Fibroblast of skin of scalp (primary cell): ENCODE data around the gene TRIM59.
"Not testable (repeated sequence)": the region's sequence is repeated elsewhere in the genome, so short reads cannot be mapped to it uniquely, and the experiment has no call there.

ENCODE experiments used
- DNase-seq: peaks from one replicate; pipeline ENCODE4 v3.0.0-alpha.2; 2013

TRIM59 gene

DNA sequence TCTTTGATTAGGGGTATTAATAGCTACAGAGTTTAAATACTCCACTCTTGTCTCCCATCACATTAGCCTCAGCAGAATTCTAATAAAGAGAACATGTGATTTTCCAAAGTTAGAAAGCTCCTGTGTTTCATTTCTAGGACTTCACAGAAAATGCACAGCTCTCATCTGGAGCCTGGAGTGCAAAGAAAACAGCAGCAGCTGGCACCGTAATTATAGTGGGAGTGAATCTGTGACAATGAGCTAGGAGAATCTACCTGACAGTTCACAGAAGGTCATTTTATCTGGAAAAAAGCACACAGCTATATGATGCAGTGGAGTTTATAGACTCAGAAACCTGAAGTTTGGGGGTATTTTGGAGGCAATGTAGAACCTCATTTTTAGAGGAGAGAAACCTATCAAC, 5.4 kb upstream of the TRIM59 start:
- no peak for DNase-seq

GRCh38 chr3:160452251-160452650, 2.7 kb upstream of the TRIM59 start:
- not testable (repeated sequence) for DNase-seq

GRCh38 chr3:160451602-160452001, 2.0 kb upstream of the TRIM59 start:
- DNase-seq = peak; percentile 43

- DNase-seq = peak; percentile 97
Observed at GRCh38 chr3:160450846-160451245, 1.3 kb upstream of the TRIM59 start.

GRCh38 chr3:160448845-160449635, 546 bp downstream of the TRIM59 start:
- DNase-seq = no peak

- peak; percentile 53 for DNase-seq
Observed at GRCh38 chr3:160447544-160447943, 2.0 kb downstream of the TRIM59 start.

DNA sequence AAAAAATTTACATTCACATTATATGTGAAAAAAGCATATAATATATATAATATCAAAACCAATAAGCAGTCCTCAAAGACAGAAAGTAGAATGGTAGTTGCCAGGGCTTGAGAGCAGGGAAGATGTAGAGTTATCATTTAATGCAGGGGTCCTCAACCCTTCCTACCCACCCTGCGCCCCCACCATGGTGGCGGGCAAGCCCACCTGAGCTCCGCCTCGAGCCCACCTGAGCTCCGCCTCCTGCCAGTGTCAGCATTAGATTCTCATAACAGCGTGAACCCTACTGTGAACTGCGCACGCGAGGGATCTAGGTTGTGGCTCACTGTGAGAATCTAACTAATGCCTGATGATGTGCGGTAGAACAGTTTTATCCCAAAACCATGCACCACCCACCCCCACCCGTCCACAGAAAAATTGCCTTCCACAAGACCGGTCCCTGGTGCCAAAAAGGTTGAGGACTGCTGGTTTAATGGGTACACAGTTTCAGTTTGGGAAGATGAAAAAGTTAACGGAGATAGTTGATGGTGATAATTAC, 3.0 kb downstream of the TRIM59 start:
- no peak for DNase-seq

- no peak for DNase-seq
Observed at GRCh38 chr3:160445854-160446253, 3.7 kb downstream of the TRIM59 start.

GRCh38 chr3:160444411-160444810, 5.2 kb downstream of the TRIM59 start:
- no peak for DNase-seq

DNA sequence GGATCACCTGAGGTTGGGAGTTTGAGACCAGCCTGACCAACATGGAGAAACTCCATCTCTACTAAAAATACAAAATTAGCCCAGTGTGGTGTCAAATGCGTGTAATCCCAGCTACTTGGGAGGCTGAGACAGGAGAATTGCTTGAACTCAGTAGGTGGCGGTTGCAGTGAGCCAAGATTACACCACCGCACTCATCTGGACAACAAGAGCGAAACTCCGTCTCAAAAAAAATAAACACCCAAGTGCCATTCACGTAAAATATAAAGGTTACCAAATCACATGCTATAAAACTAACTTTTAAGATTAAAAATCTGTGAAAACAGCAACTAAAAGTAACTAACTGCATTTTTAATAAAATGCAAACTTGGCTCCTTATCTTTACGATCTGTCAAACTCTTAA, 8.9 kb downstream of the TRIM59 start:
- no peak for DNase-seq

DNA sequence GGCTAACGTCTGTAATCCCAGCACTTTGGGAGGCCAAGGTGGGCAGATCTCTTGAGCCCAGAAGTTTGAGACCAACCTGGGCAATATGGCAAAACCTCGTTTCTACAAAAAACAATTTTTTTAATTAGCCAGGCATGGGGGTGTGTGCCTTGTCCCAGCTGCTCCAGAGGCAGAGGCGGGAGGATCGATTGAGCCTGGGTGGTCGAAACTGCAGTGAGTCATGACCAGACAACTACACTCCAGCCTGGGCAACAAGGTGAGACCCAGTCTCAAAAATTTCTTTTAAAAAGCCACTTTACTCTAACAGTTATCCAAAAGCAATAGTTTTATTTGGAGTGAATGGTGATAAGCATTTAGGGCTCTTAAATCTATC, 12.5 kb downstream of the TRIM59 start:
- DNase-seq = no peak

- DNase-seq = no peak
Observed at GRCh38 chr3:160435747-160436146, 13.8 kb downstream of the TRIM59 start.

DNA sequence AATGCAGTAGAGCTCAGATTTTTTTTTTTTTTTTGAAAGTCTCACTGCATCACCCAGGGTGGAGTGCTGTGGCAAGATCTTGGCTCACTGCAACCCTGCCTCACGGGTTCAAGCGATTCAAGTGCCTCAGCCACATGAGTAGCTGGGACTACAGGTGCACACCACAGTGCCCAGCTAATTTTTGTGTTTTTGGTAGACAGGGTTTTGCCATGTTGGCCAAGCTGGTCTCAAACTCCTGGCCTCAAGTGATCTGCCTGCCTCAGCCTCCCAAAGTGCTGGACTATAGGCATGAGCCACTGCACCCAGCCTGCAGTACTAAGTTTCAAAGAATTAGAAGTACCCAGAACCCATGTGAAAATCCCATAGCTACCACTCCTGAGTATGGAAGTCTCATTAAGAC, 14.5 kb downstream of the TRIM59 start:
- no peak for DNase-seq

- DNase-seq = peak; percentile 52
Observed at GRCh38 chr3:160434071-160434470, 15.5 kb downstream of the TRIM59 start.

DNA sequence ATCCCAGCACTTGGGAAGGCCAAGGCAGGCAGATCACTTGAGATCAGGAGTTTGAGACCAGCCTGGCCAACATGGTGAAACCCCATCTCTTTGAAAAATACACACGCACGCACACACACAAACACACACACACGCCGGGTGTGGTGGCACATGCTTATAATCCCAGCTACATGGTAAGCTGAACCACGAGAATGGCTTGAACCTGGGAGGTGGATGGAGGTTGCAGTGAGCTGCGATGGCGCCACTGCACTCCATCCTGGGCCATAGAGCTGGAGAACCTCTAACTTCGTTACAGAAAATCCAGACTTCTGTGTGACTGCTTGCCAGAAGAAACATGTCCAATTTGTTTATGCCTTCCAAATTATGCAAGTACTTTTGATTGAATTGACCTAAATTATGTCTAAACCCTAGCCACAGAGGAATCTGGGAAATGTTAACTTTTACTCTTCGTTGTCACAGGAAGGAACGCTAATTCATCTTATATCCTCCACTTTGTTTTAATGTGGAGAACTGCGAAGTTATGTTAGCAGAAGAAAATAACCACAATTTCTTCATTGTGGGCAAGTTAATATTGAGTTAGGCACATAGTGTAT, 21.7 kb downstream of the TRIM59 start:
- DNase-seq = no peak

DNA sequence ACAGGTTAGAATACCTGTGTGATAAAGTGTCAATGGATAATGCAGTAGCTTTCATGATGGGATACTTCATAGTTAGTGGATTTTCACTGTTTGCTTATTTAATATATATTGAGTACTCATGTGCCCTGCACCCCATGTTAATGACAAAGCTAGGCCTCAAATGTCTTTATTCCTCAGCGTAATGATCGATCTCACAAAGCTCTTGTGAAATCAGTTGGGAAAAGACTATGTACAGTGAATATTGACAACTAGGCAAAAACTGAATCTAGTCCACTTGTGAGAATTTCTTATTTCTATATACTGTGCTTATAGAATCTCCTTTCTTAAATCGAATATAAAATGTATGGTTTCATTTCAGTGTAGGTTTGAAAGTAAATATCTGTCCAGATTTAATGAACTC, 32.3 kb downstream of the TRIM59 start:
- DNase-seq = no peak

DNA sequence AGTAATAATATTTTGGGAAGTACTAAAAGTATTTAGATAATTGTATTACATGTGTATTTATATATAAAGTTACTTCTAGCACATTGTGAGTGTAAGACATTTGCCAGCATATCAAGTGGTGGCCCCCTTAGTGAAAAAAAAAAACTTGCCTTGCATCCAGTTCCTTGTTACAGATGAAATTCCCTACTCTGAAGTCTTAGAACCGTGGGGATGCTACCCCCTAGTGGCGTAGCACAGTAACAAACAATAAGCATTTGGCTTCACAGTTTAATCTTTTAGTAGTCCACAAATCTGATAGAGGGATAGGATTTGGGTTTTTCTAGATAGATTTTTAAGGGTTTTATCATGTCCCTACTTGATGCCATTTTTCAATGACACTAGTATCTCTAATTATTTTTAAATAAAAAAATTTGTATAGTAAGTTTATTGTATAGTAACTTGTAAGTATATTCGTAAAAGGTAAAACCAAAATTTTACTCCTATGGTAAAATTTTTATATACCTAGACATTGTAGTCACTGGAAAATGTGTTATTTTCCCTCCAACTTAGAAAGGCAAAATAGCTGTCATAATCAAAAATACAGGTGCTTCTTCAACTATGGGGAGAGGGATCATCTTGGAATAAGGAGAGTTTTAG, 35.9 kb downstream of the TRIM59 start:
- DNase-seq = peak; percentile 80

DNA sequence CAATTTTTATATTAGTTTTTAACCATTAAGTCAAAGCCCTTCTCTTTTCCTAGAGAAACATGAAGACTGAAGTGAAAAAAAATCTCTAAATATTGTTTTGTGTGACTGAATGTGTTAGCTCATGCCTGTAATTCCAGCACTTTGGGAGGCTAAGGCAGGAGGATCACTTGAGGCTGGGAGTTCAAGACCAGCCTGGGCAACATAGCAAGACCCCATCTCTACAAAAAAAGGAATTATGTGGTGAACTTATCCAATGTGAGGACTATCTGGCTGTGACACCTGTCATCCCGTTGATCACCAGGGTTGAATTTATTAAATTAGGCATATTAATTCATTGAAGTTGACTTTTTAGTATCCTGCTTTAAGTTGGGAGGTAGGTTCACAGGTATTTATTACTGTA, 37.1 kb downstream of the TRIM59 start:
- DNase-seq = no peak

DNA sequence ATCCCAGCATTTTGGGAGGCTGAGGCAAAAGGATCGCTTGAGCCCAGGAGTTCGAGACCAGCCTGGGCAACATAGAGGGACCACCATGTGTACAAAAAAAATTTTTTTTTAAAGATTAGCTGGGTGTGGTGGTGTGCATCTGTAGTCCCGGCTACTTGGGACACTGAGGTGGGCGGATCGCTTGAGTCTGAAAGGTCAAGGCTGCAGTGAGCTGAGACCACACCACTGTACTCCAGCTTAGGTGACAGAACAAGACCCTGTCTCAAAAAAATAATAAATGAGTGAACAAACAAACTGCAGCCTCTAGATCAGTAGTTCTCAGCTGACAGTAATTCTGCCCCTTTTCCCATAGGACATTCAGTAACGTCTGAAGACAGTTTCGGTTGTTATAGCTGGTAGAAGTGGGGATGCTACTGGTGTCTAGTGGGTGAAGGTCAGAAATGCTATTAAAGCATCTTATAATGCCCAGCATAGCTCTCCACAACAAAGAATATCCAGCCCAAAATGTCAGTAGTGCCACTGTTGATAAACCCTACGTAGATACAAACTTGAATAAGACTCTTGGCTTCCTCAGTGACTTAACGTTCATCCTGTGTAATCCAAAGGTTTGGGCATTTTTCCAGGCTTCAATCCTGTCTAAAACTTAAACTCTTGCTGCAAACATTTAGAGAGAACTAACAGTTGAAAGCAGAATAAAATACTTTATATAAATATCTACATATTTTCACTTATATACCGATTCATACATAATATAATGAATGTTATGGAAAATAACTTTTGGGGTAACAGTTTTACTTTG, 39.6 kb downstream of the TRIM59 start:
- DNase-seq = no peak

- no peak for DNase-seq
Observed at GRCh38 chr3:160403796-160404470, 45.7 kb downstream of the TRIM59 start.

DNA sequence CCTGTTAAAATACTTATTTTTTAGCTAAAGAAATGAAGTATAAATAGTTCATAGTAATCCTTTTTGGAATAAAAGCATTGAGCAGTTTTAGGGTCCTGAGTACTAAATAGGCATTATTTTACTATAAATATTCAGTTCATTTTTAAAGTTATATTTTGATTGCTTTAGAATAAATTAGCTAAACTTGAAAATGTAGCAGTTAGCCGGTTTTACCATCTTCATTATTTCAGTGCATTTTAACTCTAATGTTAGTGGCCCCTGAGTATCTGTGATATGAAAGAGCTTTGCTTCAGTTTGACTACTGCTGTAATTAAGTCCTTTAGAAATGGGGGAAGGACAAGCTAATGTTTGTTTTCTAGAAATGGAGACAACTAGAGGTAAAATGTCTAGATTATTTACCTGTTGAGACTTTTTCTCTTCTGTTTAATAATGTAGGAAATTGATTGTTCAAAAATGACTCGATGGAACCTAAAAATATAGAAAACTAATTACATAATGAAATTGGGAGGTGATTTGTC, 46.5 kb downstream of the TRIM59 start:
- DNase-seq = no peak
